ENCODE measurements around the gene DISC1.

The DISC1 gene

GRCh38 chr1:231887166-231887565 lies 260.6 kb downstream of the DISC1 start:
- DNase-seq (ENCODE audit: extremely low spot score): no peak
- ChIA-PET POLR2A (no interaction called here), CTCF (no interaction called here)
- TF ChIP-seq FOXM1 (IDR thresholded peaks at IDR 0.05; ENCODE audit: borderline replicate concordance): no peak
- no peak for TF ChIP-seq TARDBP (IDR thresholded peaks at IDR 0.05)
- TF ChIP-seq CTBP1 (IDR thresholded peaks at IDR 0.05; ENCODE audit: borderline replicate concordance): no peak
- TF ChIP-seq LEF1 (IDR thresholded peaks at IDR 0.05; ENCODE audit: borderline replicate concordance): no peak
- TF ChIP-seq SUZ12 (IDR thresholded peaks at IDR 0.05): no peak
- no peak for TF ChIP-seq HDGF (IDR thresholded peaks at IDR 0.05; ENCODE audit: borderline replicate concordance)
- no peak for TF ChIP-seq SP1 (IDR thresholded peaks at IDR 0.05)
- no peak for TF ChIP-seq ARNT (IDR thresholded peaks at IDR 0.05)

GRCh38 chr1:231887866-231888265 lies 261.3 kb downstream of the DISC1 start:
- ChIA-PET CTCF (no interaction called here), POLR2A (no interaction called here)
- TF ChIP-seq PKNOX1 (IDR thresholded peaks at IDR 0.05) (no peak), ZNF384 (IDR thresholded peaks at IDR 0.05) (no peak), ELF4 (IDR thresholded peaks at IDR 0.05) (no peak), ARNT (IDR thresholded peaks at IDR 0.05) (no peak), SUZ12 (IDR thresholded peaks at IDR 0.05) (no peak), NFRKB (IDR thresholded peaks at IDR 0.05) (no peak), LEF1 (IDR thresholded peaks at IDR 0.05; ENCODE audit: borderline replicate concordance) (no peak), FOXM1 (IDR thresholded peaks at IDR 0.05; ENCODE audit: borderline replicate concordance) (no peak), BHLHE40 (IDR thresholded peaks at IDR 0.05; ENCODE audit: borderline replicate concordance) (no peak), TARDBP (IDR thresholded peaks at IDR 0.05) (no peak), HDGF (IDR thresholded peaks at IDR 0.05; ENCODE audit: borderline replicate concordance) (no peak), L3MBTL2 (conservative IDR thresholded peaks at IDR 0.05) (no peak), CTBP1 (IDR thresholded peaks at IDR 0.05; ENCODE audit: borderline replicate concordance) (no peak)
- DNase-seq (ENCODE audit: extremely low spot score): no peak

DNA sequence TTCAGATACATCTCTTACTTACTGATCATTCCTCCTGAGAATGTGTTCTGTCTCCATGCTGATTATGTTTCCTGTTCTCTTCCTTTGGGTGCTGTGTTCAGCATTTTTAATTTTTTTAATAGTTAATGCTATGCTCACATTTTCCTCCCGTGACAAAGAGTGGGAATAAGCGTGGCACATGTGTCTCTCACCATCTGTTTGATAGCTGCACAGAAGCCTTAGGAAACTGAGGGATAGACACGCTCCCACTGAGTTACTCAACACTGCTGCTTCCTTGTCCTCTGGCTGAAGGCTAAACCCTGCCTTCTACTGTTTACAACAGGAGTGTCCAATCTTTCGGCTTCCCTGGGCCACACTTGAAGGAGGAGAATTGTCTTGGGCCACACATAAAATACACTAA lies 264.2 kb downstream of the DISC1 start:
- DNase-seq (ENCODE audit: extremely low spot score): no peak
- ChIA-PET CTCF (no interaction called here), POLR2A (no interaction called here)
- TF ChIP-seq LEF1 (IDR thresholded peaks at IDR 0.05; ENCODE audit: borderline replicate concordance) (no peak), NFRKB (IDR thresholded peaks at IDR 0.05) (no peak), BHLHE40 (IDR thresholded peaks at IDR 0.05; ENCODE audit: borderline replicate concordance) (no peak), SP1 (IDR thresholded peaks at IDR 0.05) (no peak), ELF4 (IDR thresholded peaks at IDR 0.05) (no peak), L3MBTL2 (conservative IDR thresholded peaks at IDR 0.05) (no peak)

DNA sequence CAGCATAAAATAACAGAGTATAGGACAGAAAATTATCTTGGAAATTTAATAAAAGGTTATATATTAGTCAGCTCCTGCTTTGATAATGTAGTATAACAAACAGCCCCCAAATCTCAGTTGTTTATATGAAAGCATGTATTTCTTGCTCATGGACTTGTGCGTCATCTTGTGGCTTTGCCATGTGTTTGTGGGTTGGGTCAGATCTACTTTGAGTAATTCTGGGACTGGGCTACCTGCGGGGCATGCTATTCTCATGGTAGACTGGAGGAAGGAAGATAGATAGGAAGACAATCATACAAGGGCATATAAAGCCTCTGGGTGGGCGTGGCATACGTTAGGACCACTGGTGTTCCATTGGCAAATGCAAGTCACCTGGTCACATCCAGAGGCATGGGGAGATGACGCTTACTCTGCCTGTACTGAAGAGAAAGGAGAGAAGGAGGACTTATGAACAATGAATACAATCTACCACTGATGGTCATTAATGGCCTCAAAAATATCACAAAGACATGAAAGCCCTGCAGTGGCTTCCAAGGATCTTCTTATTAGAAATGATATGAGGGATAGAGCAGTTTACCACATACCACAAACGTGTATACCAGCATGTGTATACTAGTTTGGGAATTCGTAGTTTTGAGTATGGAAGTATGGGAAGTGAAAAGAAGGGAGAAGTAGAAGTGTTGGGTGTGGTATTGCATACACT lies 267.0 kb downstream of the DISC1 start:
- TF ChIP-seq PKNOX1 (IDR thresholded peaks at IDR 0.05): no peak
- TF ChIP-seq TARDBP (IDR thresholded peaks at IDR 0.05): no peak
- TF ChIP-seq SUZ12 (IDR thresholded peaks at IDR 0.05): no peak
- TF ChIP-seq FOXM1 (IDR thresholded peaks at IDR 0.05; ENCODE audit: borderline replicate concordance): no peak
- no peak for TF ChIP-seq SP1 (IDR thresholded peaks at IDR 0.05)
- TF ChIP-seq LEF1 (IDR thresholded peaks at IDR 0.05; ENCODE audit: borderline replicate concordance): no peak
- no peak for TF ChIP-seq BHLHE40 (IDR thresholded peaks at IDR 0.05; ENCODE audit: borderline replicate concordance)
- TF ChIP-seq ELF4 (IDR thresholded peaks at IDR 0.05): no peak
- TF ChIP-seq ARNT (IDR thresholded peaks at IDR 0.05): no peak
- no peak for TF ChIP-seq FOXK2 (IDR thresholded peaks at IDR 0.05)
- no peak for TF ChIP-seq FOXA1 (IDR thresholded peaks at IDR 0.05)
- no peak for TF ChIP-seq NFRKB (IDR thresholded peaks at IDR 0.05)
- TF ChIP-seq ZNF384 (IDR thresholded peaks at IDR 0.05): no peak
- no peak for TF ChIP-seq L3MBTL2 (conservative IDR thresholded peaks at IDR 0.05)
- no peak for TF ChIP-seq HDGF (IDR thresholded peaks at IDR 0.05; ENCODE audit: borderline replicate concordance)
- TF ChIP-seq CTBP1 (IDR thresholded peaks at IDR 0.05; ENCODE audit: borderline replicate concordance): no peak
- CTCF ChIA-PET: no interaction called here
- POLR2A ChIA-PET: no interaction called here

GRCh38 chr1:231896806-231897205 lies 270.2 kb downstream of the DISC1 start:
- no peak for DNase-seq (ENCODE audit: extremely low spot score)
- POLR2A ChIA-PET: no interaction called here
- CTCF ChIA-PET: no interaction called here
- no peak for TF ChIP-seq ARNT (IDR thresholded peaks at IDR 0.05)
- no peak for TF ChIP-seq FOXM1 (IDR thresholded peaks at IDR 0.05; ENCODE audit: borderline replicate concordance)
- no peak for TF ChIP-seq FOXK2 (IDR thresholded peaks at IDR 0.05)
- TF ChIP-seq FOXA1 (IDR thresholded peaks at IDR 0.05): no peak
- no peak for TF ChIP-seq L3MBTL2 (conservative IDR thresholded peaks at IDR 0.05)
- no peak for TF ChIP-seq SP1 (IDR thresholded peaks at IDR 0.05)
- no peak for TF ChIP-seq ZNF384 (IDR thresholded peaks at IDR 0.05)
- no peak for TF ChIP-seq SUZ12 (IDR thresholded peaks at IDR 0.05)
- no peak for TF ChIP-seq LEF1 (IDR thresholded peaks at IDR 0.05; ENCODE audit: borderline replicate concordance)

More for the DNA sequence above, 267.0 kb downstream of the DISC1 start:
- no peak for DNase-seq (ENCODE audit: extremely low spot score)

GRCh38 chr1:231899046-231899445 lies 272.5 kb downstream of the DISC1 start:
- TF ChIP-seq LEF1 (IDR thresholded peaks at IDR 0.05; ENCODE audit: borderline replicate concordance): no peak
- ChIA-PET POLR2A (no interaction called here), CTCF (interaction anchor here (0.6 kb wide), 1 partner anchor 839 kb away, joined by 4 read pairs; no protein-coding TSS in a partner anchor)
- DNase-seq (ENCODE audit: extremely low spot score): no peak

DNA sequence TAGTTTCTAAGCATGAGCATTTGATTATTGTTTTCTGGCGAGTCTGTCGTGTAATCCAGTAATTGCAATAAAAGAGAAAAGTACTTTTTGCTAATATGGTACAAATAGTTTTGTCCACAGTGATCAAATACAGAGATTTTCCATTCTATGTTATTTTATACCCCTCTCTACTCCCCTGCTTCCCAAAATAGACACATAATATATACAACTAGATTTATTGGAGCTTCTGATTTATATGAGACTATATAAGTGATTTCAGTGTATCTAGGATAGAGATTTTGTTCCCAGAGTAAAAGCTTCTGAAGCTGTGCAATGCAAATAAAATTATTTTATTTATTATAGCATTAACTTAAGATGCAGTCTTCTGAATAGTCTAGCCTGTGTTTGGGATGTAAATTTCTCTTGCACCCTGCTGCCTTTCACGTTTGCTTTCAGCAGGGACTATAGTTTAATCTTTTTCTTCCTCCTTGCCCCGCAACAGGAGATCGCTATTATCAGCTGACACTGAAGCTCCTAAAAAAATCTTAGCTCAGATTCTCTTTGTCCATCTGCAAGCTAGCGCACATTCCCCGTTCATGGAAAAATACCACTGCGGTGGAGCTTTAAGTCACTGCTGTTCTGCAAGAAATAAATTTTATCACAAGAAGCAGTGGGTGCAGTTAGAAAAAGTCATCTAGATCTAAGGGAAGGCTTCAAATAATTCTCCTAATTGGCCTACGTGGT lies 273.3 kb downstream of the DISC1 start:
- CTCF ChIA-PET: no interaction called here
- no peak for TF ChIP-seq CTBP1 (IDR thresholded peaks at IDR 0.05; ENCODE audit: borderline replicate concordance)
- TF ChIP-seq SUZ12 (IDR thresholded peaks at IDR 0.05): no peak
- TF ChIP-seq ARNT (IDR thresholded peaks at IDR 0.05): no peak
- TF ChIP-seq TARDBP (IDR thresholded peaks at IDR 0.05): no peak
- TF ChIP-seq FOXA1 (IDR thresholded peaks at IDR 0.05): no peak
- no peak for TF ChIP-seq HDGF (IDR thresholded peaks at IDR 0.05; ENCODE audit: borderline replicate concordance)
- no peak for TF ChIP-seq FOXK2 (IDR thresholded peaks at IDR 0.05)
- TF ChIP-seq LEF1 (IDR thresholded peaks at IDR 0.05; ENCODE audit: borderline replicate concordance): no peak
- DNase-seq (ENCODE audit: extremely low spot score): no peak
- POLR2A ChIA-PET: no interaction called here
